IMR-90 (cell line): ENCODE data around the gene FXYD6. TPM values are rescaled to one million over a fixed set of nuclear protein-coding genes. Genes with fewer than 3 reads are reported as not detected.

Experiments used
- ATAC-seq: fragments of 200-7000 bp; cut with Tn5 transposase; 2 replicates; pipeline ENCODE4 v1.9.1; 2020; ENCODE audit warnings: low read depth, mild to moderate bottlenecking, moderate library complexity
- BruUV-seq: library from RNA; stranded (reverse); fragments of 400-500 nt; replicated peaks from 2 replicates; lab custom pipeline; 2021; lab: Mats Ljungman, UMichigan
- CTCF ChIA-PET: fragments of 300-600 bp; formaldehyde crosslinking; extraction: SDS; loops from one replicate; lab custom pipeline; 2021; ENCODE audit warnings: antibody characterized with exemption; lab: Yijun Ruan, JAX
- POLR2A ChIA-PET: fragments of 300-600 bp; sonication (Branson Sonifier 250); formaldehyde crosslinking; loops from one replicate; lab custom pipeline; 2022; ENCODE audit warnings: antibody characterized with exemption; ENCODE audit not compliant: unreplicated experiment; lab: Charles Lee
- DNase-seq: peaks from one replicate; pipeline ENCODE4 v3.0.0; 2013
- H2AFZ ChIP-seq: replicated peaks from 2 replicates; pipeline ENCODE3; 2013; ENCODE audit warnings: low read length, mild to moderate bottlenecking; ENCODE audit not compliant: poor library complexity
- H2AK5ac ChIP-seq: 2 replicates; pipeline ENCODE4 v1.6.1; 2013; ENCODE audit warnings: low read depth, low read length, inconsistent platforms
- H2AK9ac ChIP-seq: replicated peaks from 2 replicates; pipeline ENCODE3; 2013; ENCODE audit warnings: mild to moderate bottlenecking, low read depth, low read length, moderate library complexity; ENCODE audit not compliant: poor library complexity
- H2BK120ac ChIP-seq: 2 replicates; pipeline ENCODE4 v1.6.1; 2013; ENCODE audit warnings: low read depth, low read length, inconsistent platforms
- H2BK15ac ChIP-seq: 3 replicates; pipeline ENCODE4 v1.6.1; 2013; ENCODE audit warnings: low read depth, low read length, inconsistent platforms
- H2BK20ac ChIP-seq: 2 replicates; pipeline ENCODE4 v1.6.1; 2013; ENCODE audit warnings: low read depth, mild to moderate bottlenecking, inconsistent platforms, low read length, moderate library complexity
- H2BK5ac ChIP-seq: 2 replicates; pipeline ENCODE4 v1.6.1; 2013; ENCODE audit warnings: mild to moderate bottlenecking, low read depth, low read length, inconsistent platforms; ENCODE audit not compliant: poor library complexity, severe bottlenecking
- H3K14ac ChIP-seq: replicated peaks from 2 replicates; pipeline ENCODE4 v1.6.1; 2013; ENCODE audit warnings: low read depth, low read length, inconsistent platforms
- H3K18ac ChIP-seq: 2 replicates; pipeline ENCODE4 v1.6.1; 2013; ENCODE audit warnings: low read depth, low read length, control low read depth
- H3K23ac ChIP-seq: 2 replicates; pipeline ENCODE4 v1.6.1; 2013; ENCODE audit warnings: low read depth, low read length, inconsistent platforms
- H3K27ac ChIP-seq: 2 replicates; pipeline ENCODE4 v1.5.1; 2013; ENCODE audit warnings: mild to moderate bottlenecking, control low read depth, low read length; ENCODE audit not compliant: insufficient read depth
- H3K27me3 ChIP-seq: 2 replicates; pipeline ENCODE4 v1.6.1; 2013; ENCODE audit warnings: low read length; ENCODE audit not compliant: control insufficient read depth, insufficient read depth
- H3K36me3 ChIP-seq: 2 replicates; pipeline ENCODE4 v1.6.1; 2013; ENCODE audit warnings: low read length, mixed read lengths; ENCODE audit not compliant: control insufficient read depth, insufficient read depth
- H3K4ac ChIP-seq: 2 replicates; pipeline ENCODE4 v1.6.1; 2013; ENCODE audit warnings: low read depth, low read length, inconsistent platforms
- H3K4me1 ChIP-seq: 2 replicates; pipeline ENCODE4 v1.6.1; 2013; ENCODE audit warnings: low read length, mixed read lengths; ENCODE audit not compliant: control insufficient read depth, insufficient read depth
- H3K4me2 ChIP-seq: 2 replicates; pipeline ENCODE4 v1.6.1; 2013; ENCODE audit warnings: low read depth, mild to moderate bottlenecking, control low read depth, low read length, moderate library complexity
- H3K4me3 ChIP-seq: 2 replicates; pipeline ENCODE4 v1.5.1; 2013; ENCODE audit warnings: low read depth, mild to moderate bottlenecking, control low read depth, low read length, moderate library complexity; ENCODE audit not compliant: insufficient read depth
- H3K56ac ChIP-seq: 2 replicates; pipeline ENCODE4 v1.6.1; 2013; ENCODE audit warnings: low read length, inconsistent platforms; ENCODE audit not compliant: insufficient read depth; ENCODE audit errors: extremely low read depth
- H3K79me1 ChIP-seq, 2 experiments: 2 replicates each; pipeline ENCODE4 v1.6.1; 2013; ENCODE audit warnings: low read length in 2 of 2, inconsistent platforms in 1 of 2, low read depth in 1 of 2
- H3K9ac ChIP-seq: 2 replicates; pipeline ENCODE4 v1.6.1; 2013; ENCODE audit warnings: low read depth, low read length, control low read depth
- H3K9me1 ChIP-seq: 2 replicates; pipeline ENCODE4 v1.6.1; 2013; ENCODE audit warnings: low read length, inconsistent platforms; ENCODE audit not compliant: insufficient read depth
- H3K9me3 ChIP-seq: 2 replicates; pipeline ENCODE4 v1.6.1; 2013; ENCODE audit warnings: low read length; ENCODE audit not compliant: control insufficient read depth, insufficient read depth
- H4K20me1 ChIP-seq: 2 replicates; pipeline ENCODE4 v1.6.1; 2013; ENCODE audit warnings: low read length, inconsistent platforms; ENCODE audit not compliant: insufficient read depth
- H4K5ac ChIP-seq: 2 replicates; pipeline ENCODE4 v1.6.1; 2013; ENCODE audit warnings: mild to moderate bottlenecking, low read depth, low read length, control low read depth
- H4K8ac ChIP-seq, 2 experiments: 2 replicates each; pipeline ENCODE4 v1.6.1; 2013; ENCODE audit warnings: low read depth in 2 of 2, low read length in 2 of 2, control low read depth in 1 of 2, inconsistent platforms in 1 of 2
- H4K91ac ChIP-seq: 2 replicates; pipeline ENCODE4 v1.6.1; 2013; ENCODE audit warnings: low read depth, low read length, inconsistent platforms; ENCODE audit not compliant: insufficient read depth
- BHLHE40 ChIP-seq: fragments of 150-350 bp; IDR thresholded peaks from 2 replicates; pipeline ENCODE4 v1.6.1; 2016; ENCODE audit warnings: mild to moderate bottlenecking, low read depth, low read length
- CEBPB ChIP-seq: IDR thresholded peaks from 2 replicates; pipeline ENCODE4 v1.6.1; 2012; ENCODE audit warnings: low read depth, low read length, improper control_type of control experiment
- CHD1 ChIP-seq: IDR thresholded peaks from 2 replicates; pipeline ENCODE4 v1.6.1; 2012; ENCODE audit warnings: low read depth, low read length, improper control_type of control experiment
- CTCF ChIP-seq: conservative IDR thresholded peaks from 2 replicates; pipeline ENCODE4 v1.5.1; 2012; ENCODE audit warnings: mild to moderate bottlenecking, low read depth, low read length, improper control_type of control experiment
- FOS ChIP-seq: fragments of 150-350 bp; IDR thresholded peaks from 2 replicates; pipeline ENCODE4 v1.6.1; 2016; ENCODE audit warnings: low read depth, low read length
- MAFK ChIP-seq: IDR thresholded peaks from 2 replicates; pipeline ENCODE4 v1.6.1; 2012; ENCODE audit warnings: low read depth, low read length, improper control_type of control experiment
- MAZ ChIP-seq: IDR thresholded peaks from 2 replicates; pipeline ENCODE4 v1.6.1; 2012; ENCODE audit warnings: low read depth, mild to moderate bottlenecking, low read length, improper control_type of control experiment, moderate library complexity, borderline replicate concordance
- MXI1 ChIP-seq: IDR thresholded peaks from 2 replicates; pipeline ENCODE4 v1.6.1; 2012; ENCODE audit warnings: low read depth, mild to moderate bottlenecking, low read length, moderate library complexity, borderline replicate concordance
- NFE2L2 ChIP-seq: fragments of 150-350 bp; IDR thresholded peaks from 2 replicates; pipeline ENCODE4 v1.6.1; 2016; ENCODE audit warnings: low read depth, mild to moderate bottlenecking, low read length
- POLR2A ChIP-seq: IDR thresholded peaks from 2 replicates; pipeline ENCODE4 v1.6.1; 2012; ENCODE audit warnings: mild to moderate bottlenecking, low read depth, low read length
- RAD21 ChIP-seq: IDR thresholded peaks from 2 replicates; pipeline ENCODE4 v1.6.1; 2012; ENCODE audit warnings: low read length, improper control_type of control experiment
- RCOR1 ChIP-seq: IDR thresholded peaks from 2 replicates; pipeline ENCODE4 v1.6.1; 2012; ENCODE audit warnings: mild to moderate bottlenecking, low read length, improper control_type of control experiment; ENCODE audit not compliant: insufficient replicate concordance
- RFX5 ChIP-seq: IDR thresholded peaks from 2 replicates; pipeline ENCODE4 v1.8.0; 2012; ENCODE audit warnings: low read depth, mild to moderate bottlenecking, low read length, moderate library complexity
- SMC3 ChIP-seq: fragments of 150-350 bp; IDR thresholded peaks from 2 replicates; pipeline ENCODE4 v1.6.1; 2016; ENCODE audit warnings: low read depth, mild to moderate bottlenecking, antibody characterized with exemption, low read length, moderate library complexity
- USF2 ChIP-seq: fragments of 150-350 bp; IDR thresholded peaks from 2 replicates; pipeline ENCODE4 v1.6.1; 2017; ENCODE audit warnings: mild to moderate bottlenecking, antibody characterized with exemption, low read length, low read depth
- WGBS, 2 experiments: methylation state at CpG; one replicate each; pipeline versions ENCODE4 v1.1.5 to v1.1.7; 2013; ENCODE audit warnings: missing lambda C conversion rate in 2 of 2; ENCODE audit not compliant: insufficient read length in 1 of 2; ENCODE audit errors: extremely low coverage in 2 of 2; 5-methylcytosine and 5-hydroxymethylcytosine counted together
- dilution Hi-C: fragments of 300-500 bp; cut with HindIII; formaldehyde crosslinking; loops from one replicate; pipeline ENCODE4 v1.14.3; 2018; ENCODE audit warnings: low sequenced_read_pairs; ENCODE audit not compliant: unreplicated experiment
- in situ Hi-C: fragments of 300-500 bp; cut with MboI; formaldehyde crosslinking; loops from 3 replicates; pipeline ENCODE4 v1.14.3; 2019; ENCODE audit warnings: low sequenced_read_pairs, inconsistent platforms, mixed read lengths
- intact Hi-C: fragments of 100-400 bp; cut with micrococcal nuclease; formaldehyde crosslinking; loops from 2 replicates; pipeline ENCODE4 v1.10.0; 2022
- polyA plus RNA-seq, 3 experiments: library from polyadenylated mRNA; depleted of rRNA; stranded (reverse); fragments of >200 nt; gene quantifications; 2 replicates each; pipeline ENCODE4 v1.2.3, GENCODE V29; 2012; ENCODE audit warnings: low replicate concordance in 1 of 3
- total RNA-seq: library from RNA; depleted of rRNA; stranded (reverse); fragments of >200 nt; gene quantifications from 2 replicates; pipeline ENCODE4 v1.2.3, GENCODE V29; 2012
- TF ChIP-seq, protein P1 (sequence below): fragments of 150-350 bp; IDR thresholded peaks from 2 replicates; pipeline ENCODE4 v1.6.1; 2016; ENCODE audit warnings: low read depth, mild to moderate bottlenecking, low read length, moderate library complexity, borderline replicate concordance

FXYD6 gene
- total and polyA plus RNA-seq, 2 of the 4 experiments (the other 2 are of a cell fraction) = 0.32 TPM; not detected in 1

DNA sequence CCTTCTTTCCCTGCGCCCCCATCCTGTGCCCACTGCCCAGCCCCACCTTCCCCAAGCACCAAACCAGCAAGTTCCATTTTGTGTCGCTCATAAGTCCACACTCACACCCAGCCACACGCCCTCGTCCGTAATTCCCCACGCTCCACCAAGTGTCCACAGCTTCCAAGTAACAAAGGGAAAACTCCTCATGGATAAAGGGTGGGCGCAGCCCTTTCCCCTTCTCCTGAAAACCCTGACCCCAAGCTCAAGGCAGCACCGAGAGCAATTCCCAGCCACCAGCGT, 458 bp downstream of the FXYD6 start:
- H3K56ac ChIP-seq = no peak overlapping the region
- H4K5ac ChIP-seq = no peak overlapping the region
- H2AK9ac ChIP-seq = no peak overlapping the region
- ATAC-seq = no peak
- H4K8ac ChIP-seq = no peak overlapping the region
- BruUV-seq = no TSS peak
- no peak overlapping the region for H2BK15ac ChIP-seq
- in situ Hi-C loops (no loop called here), intact Hi-C loops (no loop called here), dilution Hi-C loops (no loop called here)
- no peaks in the 10 kb centered on the region for H3K9me3 ChIP-seq
- H3K36me3 ChIP-seq = no peaks in the 10 kb centered on the region
- H2AK5ac ChIP-seq = no peak overlapping the region
- no peak overlapping the region; the same call in 1 of the 2 replicates for H3K4me2 ChIP-seq
- no peak overlapping the region for H2BK20ac ChIP-seq
- no peak overlapping the region for H3K9ac ChIP-seq
- H3K18ac ChIP-seq = no peak overlapping the region
- no peak overlapping the region for H4K91ac ChIP-seq
- TF ChIP-seq RFX5 (no peak), RCOR1 (no peak), CHD1 (no peak), BHLHE40 (no peak), MAFK (no peak), NFE2L2 (no peak), FOS (no peak), CEBPB (no peak), MXI1 (no peak), CTCF (no peak), POLR2A (no peak), MAZ (no peak), USF2 (no peak), RAD21 (no peak), SMC3 (no peak)
- TF ChIP-seq, protein P1, sequence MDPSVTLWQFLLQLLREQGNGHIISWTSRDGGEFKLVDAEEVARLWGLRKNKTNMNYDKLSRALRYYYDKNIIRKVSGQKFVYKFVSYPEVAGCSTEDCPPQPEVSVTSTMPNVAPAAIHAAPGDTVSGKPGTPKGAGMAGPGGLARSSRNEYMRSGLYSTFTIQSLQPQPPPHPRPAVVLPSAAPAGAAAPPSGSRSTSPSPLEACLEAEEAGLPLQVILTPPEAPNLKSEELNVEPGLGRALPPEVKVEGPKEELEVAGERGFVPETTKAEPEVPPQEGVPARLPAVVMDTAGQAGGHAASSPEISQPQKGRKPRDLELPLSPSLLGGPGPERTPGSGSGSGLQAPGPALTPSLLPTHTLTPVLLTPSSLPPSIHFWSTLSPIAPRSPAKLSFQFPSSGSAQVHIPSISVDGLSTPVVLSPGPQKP = no peak
- no peak for DNase-seq
- no peak overlapping the region for H3K4ac ChIP-seq
- H3K4me3 ChIP-seq = no peak overlapping the region; the same call in 1 of the 2 replicates
- H3K23ac ChIP-seq = no peak overlapping the region
- no peak overlapping the region for H2BK5ac ChIP-seq
- CTCF ChIA-PET = no interaction called here
- H3K79me1 ChIP-seq = no peaks in the 10 kb centered on the region
- no peaks in the 10 kb centered on the region for H4K20me1 ChIP-seq
- H2AFZ ChIP-seq = no peak overlapping the region
- no peaks in the 10 kb centered on the region for H3K9me1 ChIP-seq
- no peak overlapping the region for H3K27ac ChIP-seq
- peaks cover 63% of the 10 kb centered on the region for H3K27me3 ChIP-seq
- 0% methylated on average over 2 of the region's 9 CpGs; no CpG with 5 or more reads in 1 of the 2 experiments for WGBS, 2 experiments
- H3K4me1 ChIP-seq = no peaks in the 10 kb centered on the region
- POLR2A ChIA-PET = no interaction called here
- H2BK120ac ChIP-seq = no peak overlapping the region
- H3K14ac ChIP-seq = no peak overlapping the region
